Stomach smooth muscle (tissue), 2 donors: ENCODE data around the gene IGF2R.

ENCODE experiments used
- H3K27ac ChIP-seq: one replicate; pipeline ENCODE4 v1.7.0; 2013; ENCODE audit warnings: mild to moderate bottlenecking, low read length, inconsistent platforms
- H3K27me3 ChIP-seq, 2 donors: one replicate each; pipeline ENCODE4 v1.7.0; 2013; ENCODE audit warnings: low read length in 2 of 2; ENCODE audit not compliant: insufficient read depth in 2 of 2, control insufficient read depth in 1 of 2
- H3K36me3 ChIP-seq, 2 donors: one replicate each; pipeline ENCODE4 v1.7.0; 2013; ENCODE audit warnings: low read length in 2 of 2; ENCODE audit not compliant: control insufficient read depth in 2 of 2, insufficient read depth in 2 of 2
- H3K4me1 ChIP-seq: one replicate; pipeline ENCODE4 v1.7.0; 2013; ENCODE audit warnings: low read length; ENCODE audit not compliant: control insufficient read depth, insufficient read depth
- H3K4me3 ChIP-seq, 2 donors: one replicate each; pipeline ENCODE4 v1.7.0; 2013; ENCODE audit warnings: low read length in 2 of 2
- H3K9ac ChIP-seq, 2 donors: one replicate each; pipeline ENCODE4 v1.7.0; 2013; ENCODE audit warnings: low read length in 2 of 2, mild to moderate bottlenecking in 1 of 2
- H3K9me3 ChIP-seq, 2 donors: one replicate each; pipeline ENCODE4 v1.7.0; 2013; ENCODE audit warnings: low read length in 2 of 2; ENCODE audit not compliant: control insufficient read depth in 2 of 2
- donor health status: healthy.
- donor health status: Pancreatic carcinoma.

IGF2R gene

DNA sequence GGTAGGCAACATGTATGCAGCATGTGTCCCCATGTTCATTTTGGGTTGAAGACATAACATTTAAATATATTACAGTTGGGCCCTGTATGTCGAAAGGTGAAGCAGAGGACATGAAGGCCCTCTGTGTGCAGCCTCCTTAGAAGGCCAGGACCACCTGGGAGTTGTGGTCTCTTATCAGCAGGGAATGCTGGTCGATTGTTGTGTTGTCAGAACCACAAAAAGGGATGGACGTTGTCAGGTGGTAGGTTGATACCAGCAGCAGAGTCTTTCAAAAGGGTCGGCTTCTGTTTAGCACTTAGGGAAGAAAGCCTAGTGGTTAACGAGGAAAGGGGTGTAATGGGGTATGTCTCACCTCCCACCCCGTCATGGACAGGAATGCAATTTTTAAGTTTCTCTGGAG lies 85.4 kb downstream of the IGF2R start:
- peaks cover 44 to 63% of the 10 kb centered on the region in 2 donors for H3K36me3 ChIP-seq
- no peaks in the 10 kb centered on the region for H3K27me3 ChIP-seq
- H3K4me1 ChIP-seq: no peaks in the 10 kb centered on the region
- H3K27ac ChIP-seq: no peak overlapping the region
- H3K9ac ChIP-seq: no peak overlapping the region
- H3K4me3 ChIP-seq: no peak overlapping the region
- H3K9me3 ChIP-seq: no peaks in the 10 kb centered on the region

DNA sequence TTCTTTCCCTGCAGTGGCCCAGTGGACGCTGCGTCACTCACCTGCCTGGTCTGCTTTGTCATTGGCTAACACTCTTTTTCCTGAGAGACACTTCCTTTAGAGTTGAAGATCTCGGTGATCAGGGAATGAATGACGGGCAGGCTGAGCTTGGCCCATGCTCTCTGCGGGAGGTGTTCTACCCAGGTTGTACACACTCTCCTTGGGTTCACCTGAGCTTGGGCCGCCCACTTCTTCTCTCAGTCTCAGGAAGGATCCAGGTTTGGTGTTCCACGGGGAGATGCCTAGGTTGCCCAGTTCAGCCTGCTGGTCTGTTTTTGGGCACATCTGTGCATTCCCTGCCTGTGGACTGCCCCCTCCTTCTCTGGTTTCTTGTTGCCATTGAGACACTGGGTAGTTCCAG lies 86.0 kb downstream of the IGF2R start:
- H3K27me3 ChIP-seq: no peaks in the 10 kb centered on the region
- H3K36me3 ChIP-seq: peaks cover 46 to 67% of the 10 kb centered on the region in 2 donors
- no peaks in the 10 kb centered on the region for H3K9me3 ChIP-seq
- H3K27ac ChIP-seq: no peak overlapping the region
- H3K9ac ChIP-seq: no peak overlapping the region
- H3K4me3 ChIP-seq: no peak overlapping the region
- no peaks in the 10 kb centered on the region for H3K4me1 ChIP-seq

DNA sequence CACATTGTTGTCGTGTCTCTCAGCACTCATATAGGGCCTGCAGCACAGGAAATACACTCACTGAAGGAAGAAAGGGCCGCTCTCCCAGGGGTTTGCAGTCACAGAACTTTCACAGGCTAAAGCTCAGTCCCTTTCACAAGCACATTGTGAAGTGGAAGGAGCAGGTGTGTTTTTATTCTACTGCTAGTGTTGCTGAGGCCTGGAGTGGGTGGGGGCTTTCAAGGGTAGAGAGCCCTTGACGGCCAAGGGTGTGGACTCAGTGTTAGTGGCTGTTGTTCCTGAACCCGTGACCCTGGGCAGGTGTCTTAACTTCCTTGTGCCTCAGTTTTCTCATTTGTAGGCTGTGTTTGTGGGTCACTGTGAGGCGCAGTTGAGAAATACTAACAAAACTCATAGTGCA lies 86.5 kb downstream of the IGF2R start:
- Histone ChIP-seq H3K9ac (no peak overlapping the region), H3K36me3 (peaks cover 45 to 68% of the 10 kb centered on the region in 2 donors), H3K4me3 (no peak overlapping the region), H3K9me3 (no peaks in the 10 kb centered on the region), H3K27me3 (no peaks in the 10 kb centered on the region), H3K4me1 (no peaks in the 10 kb centered on the region), H3K27ac (no peak overlapping the region)

DNA sequence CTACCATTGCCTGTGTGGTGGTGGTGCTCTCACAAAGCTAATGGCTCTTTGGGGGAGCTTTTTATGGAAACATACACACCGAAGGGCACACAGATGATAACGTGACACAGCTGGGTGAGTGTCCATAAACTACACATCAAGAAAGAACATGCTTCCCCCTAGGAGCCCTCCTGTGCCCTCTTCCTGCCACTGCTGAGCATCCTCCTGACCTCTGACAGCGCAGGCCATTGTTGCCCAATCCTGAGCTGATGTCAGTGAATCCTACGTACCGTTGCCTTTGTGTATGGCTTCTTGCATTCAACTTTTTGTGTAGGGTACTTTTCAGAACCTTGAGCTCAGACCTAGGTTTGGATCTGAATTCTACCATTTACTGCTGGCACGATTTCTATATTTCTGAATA lies 86.9 kb downstream of the IGF2R start:
- no peak overlapping the region for H3K9ac ChIP-seq
- no peaks in the 10 kb centered on the region for H3K9me3 ChIP-seq
- peaks cover 45 to 67% of the 10 kb centered on the region in 2 donors for H3K36me3 ChIP-seq
- no peaks in the 10 kb centered on the region for H3K4me1 ChIP-seq
- H3K4me3 ChIP-seq: no peak overlapping the region
- H3K27me3 ChIP-seq: no peaks in the 10 kb centered on the region
- H3K27ac ChIP-seq: no peak overlapping the region

DNA sequence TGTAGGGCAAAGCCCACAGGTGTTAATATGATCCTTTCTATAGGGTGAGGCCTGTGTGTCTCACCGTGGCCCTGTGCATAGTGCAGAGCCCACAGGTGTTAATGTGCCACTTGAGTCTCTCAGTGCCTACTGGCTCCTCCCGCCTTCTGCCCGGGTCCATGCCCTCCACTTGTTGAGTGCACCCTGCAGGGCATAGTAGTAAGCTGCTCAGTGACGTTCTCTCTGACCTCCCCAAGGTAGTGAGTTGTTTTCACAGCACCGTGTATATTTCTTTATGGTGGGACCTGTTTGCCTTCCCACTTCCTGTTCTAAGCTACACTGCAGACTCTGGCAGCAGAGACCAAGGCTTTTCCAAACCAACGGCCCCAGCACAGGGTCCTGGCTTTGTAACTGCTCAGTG lies 88.2 kb downstream of the IGF2R start:
- Histone ChIP-seq H3K27ac (no peak overlapping the region), H3K36me3 (peaks cover 44 to 73% of the 10 kb centered on the region in 2 donors), H3K27me3 (no peaks in the 10 kb centered on the region), H3K4me3 (no peak overlapping the region), H3K9me3 (no peaks in the 10 kb centered on the region), H3K9ac (no peak overlapping the region), H3K4me1 (no peaks in the 10 kb centered on the region)

DNA sequence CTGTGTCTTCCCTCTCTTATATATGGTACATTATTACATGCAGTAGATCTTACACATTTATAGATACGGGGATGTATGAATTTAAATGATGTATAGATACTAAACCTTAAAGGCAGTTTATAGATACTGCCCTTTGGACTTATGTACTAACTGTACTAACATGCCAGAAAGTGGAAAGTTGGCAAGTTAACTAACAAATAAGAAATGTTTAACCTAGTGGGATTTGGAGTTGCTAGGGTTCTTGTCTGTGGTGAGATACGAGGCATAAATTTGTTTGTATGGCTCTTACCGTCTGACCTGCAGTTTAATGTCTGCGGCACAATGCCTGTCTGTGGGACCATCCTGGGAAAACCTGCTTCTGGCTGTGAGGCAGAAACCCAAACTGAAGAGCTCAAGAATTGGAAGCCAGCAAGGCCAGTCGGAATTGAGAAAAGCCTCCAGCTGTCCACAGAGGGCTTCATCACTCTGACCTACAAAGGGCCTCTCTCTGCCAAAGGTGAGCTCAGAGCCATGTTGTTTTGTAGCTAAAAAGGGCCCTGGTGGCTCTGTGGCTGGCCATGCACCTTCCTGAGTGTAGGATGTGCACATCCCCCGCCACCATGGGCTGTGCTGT lies 89.8 kb downstream of the IGF2R start:
- H3K9ac ChIP-seq: no peak overlapping the region
- H3K4me1 ChIP-seq: no peaks in the 10 kb centered on the region
- H3K27ac ChIP-seq: no peak overlapping the region
- H3K36me3 ChIP-seq: peaks cover 48 to 75% of the 10 kb centered on the region in 2 donors
- H3K4me3 ChIP-seq: no peak overlapping the region
- H3K27me3 ChIP-seq: no peaks in the 10 kb centered on the region
- H3K9me3 ChIP-seq: no peaks in the 10 kb centered on the region

DNA sequence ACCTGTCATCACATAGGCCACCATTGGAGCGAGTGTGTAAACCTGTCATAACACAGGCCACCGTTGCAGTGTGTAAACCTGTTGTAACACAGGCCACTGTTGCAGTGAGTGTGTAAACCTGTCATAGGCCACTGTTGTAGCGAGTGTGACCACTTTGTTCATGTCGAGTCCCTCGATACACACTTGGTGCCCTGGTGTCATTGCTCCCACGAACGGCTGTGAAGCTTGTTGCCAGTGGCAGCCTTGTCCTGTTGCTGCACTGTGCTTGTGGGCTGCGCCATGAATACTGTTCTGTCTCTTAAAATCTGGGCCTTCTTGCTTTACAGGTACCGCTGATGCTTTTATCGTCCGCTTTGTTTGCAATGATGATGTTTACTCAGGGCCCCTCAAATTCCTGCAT lies 91.3 kb downstream of the IGF2R start:
- no peaks in the 10 kb centered on the region for H3K9me3 ChIP-seq
- H3K36me3 ChIP-seq: peaks cover 53 to 78% of the 10 kb centered on the region in 2 donors
- no peak overlapping the region for H3K9ac ChIP-seq
- H3K4me3 ChIP-seq: no peak overlapping the region
- no peaks in the 10 kb centered on the region for H3K27me3 ChIP-seq
- H3K27ac ChIP-seq: no peak overlapping the region
- no peaks in the 10 kb centered on the region for H3K4me1 ChIP-seq

DNA sequence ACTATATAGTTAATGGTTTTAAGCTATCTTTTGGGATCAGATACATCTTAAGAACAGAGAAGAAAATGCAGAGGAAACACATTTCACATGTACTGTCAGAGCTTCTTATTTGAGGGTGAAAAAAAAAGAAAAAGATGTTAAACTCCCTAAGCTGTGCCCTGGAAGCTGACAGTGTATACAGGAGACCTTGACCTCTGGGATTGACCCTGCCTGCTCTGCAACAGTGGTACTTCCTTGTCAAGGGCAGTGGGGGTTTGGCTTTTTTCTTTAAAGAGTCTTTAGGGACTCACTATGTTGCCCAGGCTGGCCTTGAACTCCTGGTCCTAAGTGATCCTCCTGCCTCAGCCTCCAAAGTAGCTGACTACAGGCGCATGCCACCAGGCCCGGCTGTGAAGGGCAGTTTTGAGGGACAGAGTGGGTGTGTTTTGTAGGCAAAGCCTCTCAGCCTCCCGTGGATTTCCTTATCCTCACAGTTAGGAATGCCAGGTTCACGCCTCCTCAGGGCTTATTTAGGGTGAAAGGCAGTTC lies 92.1 kb downstream of the IGF2R start:
- H3K9me3 ChIP-seq: no peaks in the 10 kb centered on the region

DNA sequence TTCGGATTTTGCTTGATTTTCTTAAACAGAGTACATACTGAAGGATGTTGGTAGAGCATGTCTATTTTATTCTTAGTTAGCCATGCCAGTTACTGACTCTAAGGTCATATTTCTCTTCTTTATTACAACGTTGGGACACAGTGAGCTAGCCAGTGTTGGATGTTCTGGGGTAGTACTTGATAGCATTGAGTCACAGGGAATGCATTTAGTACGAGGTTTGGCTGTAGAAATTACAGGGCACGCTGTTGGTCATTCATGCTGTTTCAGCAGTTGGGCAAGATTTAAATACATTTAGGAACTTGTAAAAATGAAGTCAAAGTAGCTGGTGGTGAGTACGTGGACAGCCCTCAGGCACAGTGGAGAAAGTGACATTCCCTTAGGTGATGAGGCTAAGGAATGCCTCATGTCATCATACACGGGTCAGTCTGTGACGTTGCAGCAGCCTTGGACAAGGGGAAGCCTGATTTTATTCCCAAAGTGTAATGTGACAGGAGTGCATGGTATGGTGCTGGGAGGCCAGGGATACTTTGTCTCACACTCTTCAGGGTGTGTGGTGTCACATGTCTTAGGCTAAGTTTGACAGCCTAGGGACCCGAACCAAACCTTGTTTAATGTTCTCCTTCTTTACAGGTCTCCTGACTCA lies 95.0 kb downstream of the IGF2R start:
- H3K4me3 ChIP-seq: no peak overlapping the region
- H3K27ac ChIP-seq: no peak overlapping the region
- H3K4me1 ChIP-seq: no peaks in the 10 kb centered on the region
- no peaks in the 10 kb centered on the region for H3K27me3 ChIP-seq
- peaks cover 58 to 66% of the 10 kb centered on the region in 2 donors for H3K36me3 ChIP-seq
- H3K9ac ChIP-seq: no peak overlapping the region
- H3K9me3 ChIP-seq: no peaks in the 10 kb centered on the region

More for the DNA sequence above, 92.1 kb downstream of the IGF2R start:
- H3K4me3 ChIP-seq: no peak overlapping the region
- no peaks in the 10 kb centered on the region for H3K4me1 ChIP-seq
- H3K27ac ChIP-seq: no peak overlapping the region
- H3K36me3 ChIP-seq: peaks cover 53 to 72% of the 10 kb centered on the region in 2 donors
- H3K27me3 ChIP-seq: no peaks in the 10 kb centered on the region
- no peak overlapping the region for H3K9ac ChIP-seq

DNA sequence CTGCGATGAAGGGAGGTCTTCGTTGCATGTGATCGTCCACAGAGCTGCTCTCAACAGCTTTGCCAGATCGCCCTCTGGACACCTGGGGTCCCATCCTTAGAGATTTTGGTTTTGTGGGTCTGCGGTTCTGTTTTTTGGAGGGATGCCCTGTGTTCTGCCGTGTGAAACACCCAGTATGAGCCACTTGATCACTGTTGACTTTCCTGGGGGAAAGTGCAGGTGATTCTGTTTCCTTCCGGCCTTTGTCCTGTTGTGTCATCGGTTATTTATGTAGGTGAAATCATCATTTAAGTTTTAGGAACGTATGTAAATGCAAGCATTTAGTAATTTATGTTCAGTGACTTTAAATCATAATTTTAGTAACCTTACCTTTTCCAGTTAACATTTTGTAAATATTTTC lies 96.3 kb downstream of the IGF2R start:
- Histone ChIP-seq H3K9me3 (no peaks in the 10 kb centered on the region), H3K4me3 (no peak overlapping the region), H3K4me1 (no peaks in the 10 kb centered on the region), H3K27me3 (no peaks in the 10 kb centered on the region), H3K9ac (no peak overlapping the region), H3K36me3 (peaks cover 59 to 65% of the 10 kb centered on the region in 2 donors), H3K27ac (no peak overlapping the region)

DNA sequence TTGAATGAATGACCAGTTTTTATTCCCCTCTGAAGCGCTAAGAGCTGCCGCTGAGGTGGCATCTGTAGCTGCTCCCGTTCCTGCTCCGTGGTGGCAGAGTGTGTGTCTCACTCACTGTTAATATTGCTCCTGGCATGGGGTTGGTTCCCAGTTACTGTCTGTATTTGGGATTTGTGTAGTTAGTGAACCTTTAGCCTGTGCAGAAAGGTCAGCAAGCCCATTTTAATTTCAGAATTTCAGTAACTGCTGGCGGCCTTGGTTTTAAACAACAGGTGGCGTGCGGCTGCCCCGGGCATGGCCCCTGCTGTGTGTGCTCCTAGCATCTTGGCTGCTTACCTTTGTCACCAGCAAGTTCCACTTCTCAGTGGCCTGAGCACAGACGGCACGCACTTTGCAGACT lies 98.7 kb downstream of the IGF2R start:
- no peaks in the 10 kb centered on the region for H3K27me3 ChIP-seq
- no peaks in the 10 kb centered on the region for H3K4me1 ChIP-seq
- H3K4me3 ChIP-seq: no peak overlapping the region
- no peaks in the 10 kb centered on the region for H3K9me3 ChIP-seq
- peaks cover 58 to 66% of the 10 kb centered on the region in 2 donors for H3K36me3 ChIP-seq
- no peak overlapping the region for H3K9ac ChIP-seq
- no peak overlapping the region for H3K27ac ChIP-seq
